Measurements from ENCODE around the gene LRRK1.

Gene LRRK1

DNA sequence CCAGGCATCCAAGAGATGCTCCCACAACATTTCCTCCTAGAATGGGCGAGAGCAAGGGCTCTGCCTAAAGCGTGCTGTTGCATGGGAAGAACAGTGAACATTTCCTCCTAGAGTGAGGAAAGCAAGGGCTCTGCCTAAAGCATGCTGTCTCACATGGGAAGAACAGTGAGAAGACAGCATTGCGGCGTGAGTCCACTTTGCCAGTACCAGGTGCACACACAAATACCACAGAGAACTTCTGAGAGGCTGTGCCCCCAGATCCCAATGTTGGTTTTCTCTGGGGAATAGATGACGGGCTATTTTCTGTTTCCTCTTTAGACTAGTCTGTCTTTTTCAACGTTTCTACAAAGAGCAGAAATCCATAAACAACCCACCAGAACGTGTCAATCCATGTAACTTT, 142.9 kb downstream of the LRRK1 start:
- no peak for DNase-seq (ENCODE audit: low spot score)
- TF ChIP-seq, protein P1, sequence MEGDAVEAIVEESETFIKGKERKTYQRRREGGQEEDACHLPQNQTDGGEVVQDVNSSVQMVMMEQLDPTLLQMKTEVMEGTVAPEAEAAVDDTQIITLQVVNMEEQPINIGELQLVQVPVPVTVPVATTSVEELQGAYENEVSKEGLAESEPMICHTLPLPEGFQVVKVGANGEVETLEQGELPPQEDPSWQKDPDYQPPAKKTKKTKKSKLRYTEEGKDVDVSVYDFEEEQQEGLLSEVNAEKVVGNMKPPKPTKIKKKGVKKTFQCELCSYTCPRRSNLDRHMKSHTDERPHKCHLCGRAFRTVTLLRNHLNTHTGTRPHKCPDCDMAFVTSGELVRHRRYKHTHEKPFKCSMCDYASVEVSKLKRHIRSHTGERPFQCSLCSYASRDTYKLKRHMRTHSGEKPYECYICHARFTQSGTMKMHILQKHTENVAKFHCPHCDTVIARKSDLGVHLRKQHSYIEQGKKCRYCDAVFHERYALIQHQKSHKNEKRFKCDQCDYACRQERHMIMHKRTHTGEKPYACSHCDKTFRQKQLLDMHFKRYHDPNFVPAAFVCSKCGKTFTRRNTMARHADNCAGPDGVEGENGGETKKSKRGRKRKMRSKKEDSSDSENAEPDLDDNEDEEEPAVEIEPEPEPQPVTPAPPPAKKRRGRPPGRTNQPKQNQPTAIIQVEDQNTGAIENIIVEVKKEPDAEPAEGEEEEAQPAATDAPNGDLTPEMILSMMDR (IDR thresholded peaks at IDR 0.05; ENCODE audit: extremely low read depth, missing control alignments), result no peak

DNA sequence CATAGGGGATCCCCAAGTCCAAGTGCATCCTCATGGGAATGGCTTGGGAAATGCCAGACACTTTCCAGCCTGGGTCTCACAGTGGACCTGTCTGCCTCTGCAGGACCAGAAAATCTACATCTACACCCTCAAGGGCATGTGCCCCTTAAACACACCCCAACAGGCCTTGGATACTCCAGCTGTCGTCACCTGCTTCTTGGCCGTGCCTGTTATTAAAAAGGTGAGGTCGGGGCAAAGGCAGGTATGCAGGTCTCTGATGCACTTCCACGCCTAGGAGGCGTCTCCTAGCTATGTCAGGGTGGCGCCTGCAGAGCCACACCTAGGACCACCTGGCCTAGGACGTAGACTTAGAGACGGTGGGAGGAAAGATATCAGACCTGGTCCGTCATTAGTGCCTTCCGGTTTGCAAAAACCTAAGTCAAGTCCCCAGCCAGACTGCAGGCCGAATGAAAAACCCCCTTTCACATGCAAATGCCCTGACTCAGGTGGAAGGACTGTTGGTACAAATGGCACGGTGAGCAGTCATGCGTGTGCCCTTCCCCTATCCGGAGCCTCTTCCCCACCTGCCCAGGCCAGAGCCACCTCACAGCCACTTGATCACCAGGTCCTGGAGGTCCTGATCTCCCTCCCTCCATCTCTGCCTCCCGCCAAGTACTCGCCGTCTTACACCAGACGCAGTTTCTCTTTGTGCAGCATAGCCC, 143.5 kb downstream of the LRRK1 start:
- TF ChIP-seq, protein P1 (IDR thresholded peaks at IDR 0.05; ENCODE audit: extremely low read depth, missing control alignments), result no peak
- peak; percentile 65 for DNase-seq (ENCODE audit: low spot score)

DNA sequence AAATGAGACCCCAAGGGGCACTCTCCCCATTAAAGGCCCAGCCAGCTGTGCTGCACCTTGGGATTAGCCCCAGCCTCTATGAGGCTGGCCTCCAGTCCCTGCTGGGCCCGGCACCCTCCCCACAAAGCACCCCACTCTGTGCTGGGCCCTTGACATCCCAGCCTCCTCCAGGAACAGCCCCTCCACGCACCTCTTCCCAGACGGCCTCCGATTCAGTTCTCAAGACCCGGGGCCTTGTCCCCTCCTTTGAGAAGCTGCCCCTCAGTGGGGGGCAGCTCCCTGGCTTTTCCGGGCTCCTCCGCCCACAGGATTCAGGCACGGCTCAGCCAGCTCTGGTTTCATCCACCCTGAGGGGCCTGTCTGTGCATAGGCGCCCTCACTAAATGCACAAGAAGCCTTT, 144.1 kb downstream of the LRRK1 start:
- TF ChIP-seq, protein P1 (IDR thresholded peaks at IDR 0.05; ENCODE audit: extremely low read depth, missing control alignments), result no peak
- no peak for DNase-seq (ENCODE audit: low spot score)

DNA sequence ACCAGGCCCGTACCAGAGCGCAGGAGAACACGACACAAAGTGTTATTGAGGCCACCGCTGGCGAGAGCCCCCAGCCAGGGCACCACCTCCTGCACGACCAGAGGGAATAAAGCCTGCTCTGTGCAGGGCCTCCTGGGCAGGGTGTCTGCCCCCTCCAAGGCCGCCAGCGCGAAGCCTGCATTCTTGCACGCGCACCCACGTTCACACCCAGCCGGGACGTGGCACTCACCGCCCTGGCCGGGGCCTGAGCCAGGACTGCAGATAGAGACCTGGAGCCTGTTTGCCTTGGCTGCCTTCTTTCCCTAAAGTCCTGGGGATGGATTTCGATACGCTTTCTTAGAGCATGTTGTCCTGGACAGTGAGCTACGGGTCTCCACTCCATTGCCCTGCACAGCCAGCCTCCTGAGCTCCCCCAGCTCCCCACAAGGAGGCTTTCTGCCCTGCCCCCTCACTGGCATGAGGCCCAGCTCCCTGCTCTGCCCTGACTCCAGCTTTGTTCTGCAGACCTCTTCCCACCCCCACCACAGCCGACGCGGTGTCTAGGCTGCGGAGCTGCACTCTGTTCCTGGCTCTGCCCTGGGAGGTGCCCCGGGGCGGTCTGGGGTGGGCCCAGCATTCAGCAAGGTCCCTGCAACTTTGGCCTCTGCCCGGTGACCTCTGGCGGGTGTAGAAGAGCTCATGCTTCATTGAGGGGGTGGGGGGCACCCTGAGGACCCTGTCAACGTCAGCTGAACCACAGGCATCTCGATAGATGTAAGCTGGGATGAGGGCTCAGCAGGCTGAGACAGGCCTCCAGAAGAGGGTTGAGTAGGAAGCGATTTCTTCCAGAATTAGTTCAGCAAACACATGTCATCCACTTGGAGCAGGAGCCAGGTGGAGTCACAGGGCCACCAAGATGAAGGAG, 145.0 kb downstream of the LRRK1 start:
- DNase-seq (ENCODE audit: low spot score), result no peak

DNA sequence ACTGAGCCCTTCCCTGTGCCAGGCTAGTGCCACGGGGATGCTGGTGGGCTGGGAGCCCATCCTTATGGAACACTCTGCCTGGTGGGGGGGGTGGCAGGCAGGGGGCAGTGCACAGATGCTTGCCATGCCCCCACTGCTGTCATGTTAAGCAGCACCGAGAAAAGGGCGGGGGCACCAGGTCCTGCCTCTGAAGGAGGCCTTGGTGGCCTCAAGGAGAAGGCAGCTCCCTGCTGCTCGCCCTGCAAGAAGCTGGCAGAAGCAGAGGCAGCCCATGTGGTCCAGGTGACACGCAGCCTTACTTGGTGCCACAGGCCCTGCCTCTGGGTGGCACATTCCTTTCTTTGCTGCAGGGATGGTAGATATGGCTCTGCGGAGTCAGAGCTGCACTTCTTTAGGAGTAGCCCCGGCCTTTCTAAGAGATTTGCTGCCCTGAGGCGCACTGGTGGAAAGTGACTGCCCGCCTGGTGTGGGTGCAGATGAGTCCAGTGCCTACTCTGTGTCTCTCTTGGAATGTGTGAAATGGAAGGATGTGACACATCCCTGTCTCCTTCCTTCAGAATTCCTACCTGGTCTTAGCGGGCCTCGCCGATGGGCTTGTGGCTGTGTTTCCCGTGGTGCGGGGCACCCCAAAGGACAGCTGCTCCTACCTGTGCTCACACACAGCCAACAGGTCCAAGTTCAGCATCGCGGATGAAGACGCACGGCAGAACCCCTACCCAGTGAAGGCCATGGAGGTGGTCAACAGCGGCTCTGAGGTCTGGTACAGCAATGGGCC, 145.8 kb downstream of the LRRK1 start:
- TF ChIP-seq, protein P1 (IDR thresholded peaks at IDR 0.05; ENCODE audit: extremely low read depth, missing control alignments), result no peak

More for the DNA sequence above, 145.0 kb downstream of the LRRK1 start:
- TF ChIP-seq, protein P1 (IDR thresholded peaks at IDR 0.05; ENCODE audit: extremely low read depth, missing control alignments), result no peak

DNA sequence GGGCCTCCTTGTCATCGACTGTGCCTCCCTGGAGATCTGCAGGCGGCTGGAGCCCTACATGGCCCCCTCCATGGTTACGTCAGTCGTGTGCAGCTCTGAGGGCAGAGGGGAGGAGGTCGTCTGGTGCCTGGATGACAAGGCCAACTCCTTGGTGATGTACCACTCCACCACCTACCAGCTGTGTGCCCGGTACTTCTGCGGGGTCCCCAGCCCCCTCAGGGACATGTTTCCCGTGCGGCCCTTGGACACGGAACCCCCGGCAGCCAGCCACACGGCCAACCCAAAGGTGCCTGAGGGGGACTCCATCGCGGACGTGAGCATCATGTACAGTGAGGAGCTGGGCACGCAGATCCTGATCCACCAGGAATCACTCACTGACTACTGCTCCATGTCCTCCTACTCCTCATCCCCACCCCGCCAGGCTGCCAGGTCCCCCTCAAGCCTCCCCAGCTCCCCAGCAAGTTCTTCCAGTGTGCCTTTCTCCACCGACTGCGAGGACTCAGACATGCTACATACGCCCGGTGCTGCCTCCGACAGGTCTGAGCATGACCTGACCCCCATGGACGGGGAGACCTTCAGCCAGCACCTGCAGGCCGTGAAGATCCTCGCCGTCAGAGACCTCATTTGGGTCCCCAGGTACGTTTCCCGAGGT, 146.5 kb downstream of the LRRK1 start:
- TF ChIP-seq, protein P1 (IDR thresholded peaks at IDR 0.05; ENCODE audit: extremely low read depth, missing control alignments), result no peak
- DNase-seq (ENCODE audit: low spot score), result no peak

More for the DNA sequence above, 145.8 kb downstream of the LRRK1 start:
- DNase-seq (ENCODE audit: low spot score), result no peak
